Ovary (tissue), 9 donors: ENCODE measurements around the gene LRRC15. TPM values are rescaled to one million over a fixed set of nuclear protein-coding genes. Genes with fewer than 3 reads are reported as not detected.

Source experiments
- DNase-seq, 5 donors: peaks; one replicate each; pipeline ENCODE4 v3.0.0-alpha.2; 2019 to 2020
- H3K27ac ChIP-seq, 2 donors: fragments of 200-600 bp; one replicate each; pipeline versions ENCODE4 v1.5.1 to v1.8.0; 2019 to 2022
- H3K27me3 ChIP-seq: fragments of 200-600 bp; one replicate; pipeline ENCODE4 v1.8.0; 2022
- H3K36me3 ChIP-seq: fragments of 200-600 bp; sonication (generic); one replicate; pipeline ENCODE4 v1.5.1; 2019
- H3K4me1 ChIP-seq: one replicate; pipeline ENCODE4 v1.8.1; 2013; ENCODE audit warnings: mild to moderate bottlenecking, moderate library complexity; ENCODE audit not compliant: insufficient read depth
- H3K4me3 ChIP-seq: fragments of 200-600 bp; sonication (generic); one replicate; pipeline ENCODE4 v1.5.1; 2017
- H3K9me3 ChIP-seq, 2 donors: fragments of 200-600 bp in 1 of 2; sonication (generic) in 1 of 2; one replicate each; pipeline versions ENCODE4 v1.5.1 to v1.8.1; 2013 to 2019; ENCODE audit warnings: mild to moderate bottlenecking in 1 of 2, moderate library complexity in 1 of 2
- EP300 ChIP-seq: sonication (generic); formaldehyde crosslinking; IDR thresholded peaks from one replicate; pipeline ENCODE4 v1.6.1; 2017; ENCODE audit warnings: antibody characterized with exemption
- POLR2A ChIP-seq: fragments of 450-650 bp; IDR thresholded peaks from one replicate; pipeline ENCODE4 v1.6.1; 2017; ENCODE audit warnings: antibody characterized with exemption, mild to moderate bottlenecking, moderate library complexity
- WGBS, 3 donors: extraction: QIAGEN DNeasy Blood & Tissue Kit in 1 of 3; methylation state at CpG; one replicate each; pipeline versions ENCODE4 v1.1.5 to v1.1.7; 2013 to 2017; 5-methylcytosine and 5-hydroxymethylcytosine counted together
- intact Hi-C, 4 donors: fragments of 100-400 bp; cut with DNase I; formaldehyde crosslinking; loops; one replicate each; pipeline versions ENCODE4 v1.11.0 to v1.15.1; 2022 to 2023
- polyA plus RNA-seq, 2 donors: library from polyadenylated mRNA; stranded (reverse); fragments of 200-250 nt in 1 of 2; fragments of 350-450 nt in 1 of 2; fragmentation: Illumina TruSeq in 1 of 2; extraction: RNeasy Lipid Tissue Mini Kit (QIAGEN cat#74804) in 1 of 2; gene quantifications; one replicate each; pipeline ENCODE4 v1.2.3, GENCODE V29; 2013 to 2014
- total RNA-seq, 7 donors: library from RNA; depleted of rRNA in 2 of 7; stranded (reverse); fragments of >200 nt in 2 of 7; fragmentation: NEBNext Ultra II Directional in 3 of 7; extraction: Animal tissue kit (Norgen Biotek cat#: 25700) in 3 of 7; gene quantifications; one replicate each; pipeline versions ENCODE4 v1.1.0 to v1.2.4, GENCODE V29; 2016 to 2023
- TF ChIP-seq, protein P1 (sequence below), 3 donors: fragments of 450-650 bp in 2 of 3; fragments of 200-600 bp in 1 of 3; IDR thresholded peaks; one replicate each; pipeline versions ENCODE4 v1.5.1 to v1.8.0; 2016 to 2022; ENCODE audit warnings: antibody characterized with exemption in 3 of 3, mild to moderate bottlenecking in 1 of 3
- donor health status: DM: no; HTN: no; CAD: no; lungs with moderate emphysema.
- donor health status: DM: no; HTN: no; CAD: no.
- donor health status: Bipolar disorder and iron deficiency.
- donor health status: DM: yes; HTN: yes; CAD: no.
- donor health status: DM: no; HTN: no; CAD: no.
- donor health status: DM: yes; HTN: yes; CAD: no.

LRRC15 gene
- total and polyA plus RNA-seq, 9 donors, result 0.05 to 2.5 (median 0.19) TPM; not detected in 1

DNA sequence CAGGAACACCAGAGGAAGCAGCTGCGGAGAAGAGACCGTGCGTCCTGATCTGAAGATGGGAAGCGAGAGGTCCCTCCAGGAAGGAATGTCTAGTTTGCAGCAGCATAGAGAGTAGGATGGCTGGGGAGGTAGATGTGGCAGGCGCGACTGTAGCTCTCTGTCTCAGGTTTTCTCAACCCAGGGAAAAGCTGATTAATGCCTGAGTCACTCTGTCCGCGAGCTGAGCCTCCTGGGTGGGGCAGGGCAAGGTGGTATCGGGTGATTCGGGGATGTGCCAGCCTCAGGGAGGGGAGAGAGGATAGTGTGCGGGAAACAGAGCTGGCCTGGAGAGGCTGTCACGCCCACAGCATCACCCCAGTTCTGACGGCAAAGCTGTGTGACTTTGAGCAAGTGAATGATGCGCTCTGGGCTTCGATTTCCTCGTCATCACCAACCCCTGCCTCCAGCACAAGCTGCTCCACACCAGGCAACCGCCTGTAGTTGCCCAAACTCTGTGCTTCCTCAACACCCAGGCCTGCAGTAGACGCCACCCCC, 46.8 kb downstream of the LRRC15 start:
- H3K27ac ChIP-seq, result no peak overlapping the region
- TF ChIP-seq EP300 (no peak), POLR2A (no peak)
- TF ChIP-seq, protein P1, sequence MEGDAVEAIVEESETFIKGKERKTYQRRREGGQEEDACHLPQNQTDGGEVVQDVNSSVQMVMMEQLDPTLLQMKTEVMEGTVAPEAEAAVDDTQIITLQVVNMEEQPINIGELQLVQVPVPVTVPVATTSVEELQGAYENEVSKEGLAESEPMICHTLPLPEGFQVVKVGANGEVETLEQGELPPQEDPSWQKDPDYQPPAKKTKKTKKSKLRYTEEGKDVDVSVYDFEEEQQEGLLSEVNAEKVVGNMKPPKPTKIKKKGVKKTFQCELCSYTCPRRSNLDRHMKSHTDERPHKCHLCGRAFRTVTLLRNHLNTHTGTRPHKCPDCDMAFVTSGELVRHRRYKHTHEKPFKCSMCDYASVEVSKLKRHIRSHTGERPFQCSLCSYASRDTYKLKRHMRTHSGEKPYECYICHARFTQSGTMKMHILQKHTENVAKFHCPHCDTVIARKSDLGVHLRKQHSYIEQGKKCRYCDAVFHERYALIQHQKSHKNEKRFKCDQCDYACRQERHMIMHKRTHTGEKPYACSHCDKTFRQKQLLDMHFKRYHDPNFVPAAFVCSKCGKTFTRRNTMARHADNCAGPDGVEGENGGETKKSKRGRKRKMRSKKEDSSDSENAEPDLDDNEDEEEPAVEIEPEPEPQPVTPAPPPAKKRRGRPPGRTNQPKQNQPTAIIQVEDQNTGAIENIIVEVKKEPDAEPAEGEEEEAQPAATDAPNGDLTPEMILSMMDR (IDR thresholded peaks at IDR 0.05), result no peak
- no peak for DNase-seq
- no peaks in the 10 kb centered on the region for H3K27me3 ChIP-seq
- H3K4me3 ChIP-seq, result no peak overlapping the region
- H3K4me1 ChIP-seq, result peaks cover 8% of the 10 kb centered on the region
- no peaks in the 10 kb centered on the region for H3K9me3 ChIP-seq
- intact Hi-C loops, result loop anchor here in 1 of 4 donors (5.0 kb wide), 1 partner anchor 865 kb away; no protein-coding TSS in a partner anchor
- WGBS, 3 donors, result 81 to 88% (median 87%) methylated on average over 18 of the region's 18 CpGs
- no peaks in the 10 kb centered on the region for H3K36me3 ChIP-seq

DNA sequence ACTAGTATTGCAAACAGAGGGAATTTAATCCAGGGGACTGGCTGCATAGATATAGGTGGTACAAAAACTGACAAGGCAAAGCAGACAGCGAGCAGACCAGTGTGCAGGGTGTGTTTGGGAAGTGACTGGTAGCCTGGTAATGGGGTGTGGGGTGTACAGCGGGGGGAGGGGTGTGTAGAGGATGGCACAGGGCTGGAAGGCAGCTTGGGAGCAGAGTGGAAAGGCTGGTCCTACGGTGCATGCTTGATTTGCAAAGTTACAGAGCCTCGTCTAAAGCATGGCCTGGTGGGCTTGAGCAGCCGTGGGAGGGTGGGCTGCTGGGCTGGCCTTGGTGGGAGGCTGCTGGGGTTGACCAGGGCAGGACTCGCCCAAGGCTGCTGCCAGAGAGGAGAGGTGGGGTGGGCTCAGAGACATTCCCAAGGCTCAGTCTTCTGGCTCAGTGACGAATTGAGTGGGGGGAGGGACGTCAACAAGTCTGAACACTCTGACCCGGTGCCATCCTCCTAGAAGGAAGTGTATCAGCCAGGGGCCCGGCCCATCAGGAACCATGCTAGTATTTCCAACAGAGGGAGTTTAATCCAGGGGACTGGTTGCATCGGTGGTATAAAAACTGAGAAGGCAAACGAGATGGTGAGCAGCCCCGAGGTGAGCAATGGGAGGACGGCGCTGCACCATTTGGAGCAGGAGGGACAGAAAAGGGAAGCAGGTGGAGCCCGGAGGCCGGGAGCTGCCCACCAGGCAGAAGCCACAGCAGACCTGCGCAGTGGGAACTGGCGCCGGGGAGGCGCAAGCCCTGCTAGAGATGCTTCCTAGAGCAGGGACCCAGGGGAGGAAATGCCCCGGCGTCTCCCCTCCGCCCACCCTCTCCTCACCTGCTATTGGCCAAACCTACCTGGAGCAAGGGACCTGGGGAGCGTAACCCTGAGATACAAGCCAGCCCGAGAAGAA, 47.6 kb downstream of the LRRC15 start:
- intact Hi-C loops, result loop anchor here in 1 of 4 donors (5.0 kb wide), 1 partner anchor 865 kb away; no protein-coding TSS in a partner anchor
- H3K27me3 ChIP-seq, result no peaks in the 10 kb centered on the region
- no peaks in the 10 kb centered on the region for H3K9me3 ChIP-seq
- no peak for DNase-seq
- H3K4me1 ChIP-seq, result peaks cover 8% of the 10 kb centered on the region
- 83 to 85% (median 84%) methylated on average over 26 of the region's 26 CpGs for WGBS, 3 donors
- no peak overlapping the region for H3K4me3 ChIP-seq
- TF ChIP-seq POLR2A (no peak), EP300 (no peak)
- TF ChIP-seq, protein P1 (IDR thresholded peaks at IDR 0.05), result no peak
- no peak overlapping the region for H3K27ac ChIP-seq
- no peaks in the 10 kb centered on the region for H3K36me3 ChIP-seq

DNA sequence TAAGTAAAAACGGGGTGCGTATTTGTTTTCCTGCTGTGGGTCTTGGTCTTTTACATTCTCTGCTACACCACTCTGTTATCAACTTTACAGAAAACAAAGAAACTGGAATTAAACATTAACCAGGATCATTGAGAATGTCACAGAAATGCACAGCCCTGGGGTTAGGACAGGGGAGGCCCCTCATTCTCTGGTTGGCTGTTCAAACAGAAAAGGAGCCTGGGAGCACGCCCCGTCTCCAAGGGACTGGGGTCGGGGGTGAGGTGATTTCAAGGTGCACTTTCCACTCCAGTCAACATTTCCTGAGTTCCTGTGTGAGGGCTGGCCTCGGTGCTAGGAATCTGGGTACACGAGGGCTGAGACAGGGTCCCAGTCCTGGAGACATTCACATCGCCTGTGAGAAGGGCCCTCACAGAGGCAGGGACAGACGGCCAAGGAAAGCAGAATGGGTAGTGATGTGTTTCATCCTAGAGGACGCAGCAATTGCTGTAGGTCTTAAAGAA, 48.7 kb downstream of the LRRC15 start:
- Histone ChIP-seq H3K4me1 (peaks cover 8% of the 10 kb centered on the region), H3K9me3 (no peaks in the 10 kb centered on the region), H3K27me3 (no peaks in the 10 kb centered on the region), H3K36me3 (no peaks in the 10 kb centered on the region), H3K4me3 (no peak overlapping the region), H3K27ac (no peak overlapping the region)
- intact Hi-C loops, result loop anchor here in 1 of 4 donors (5.0 kb wide), 1 partner anchor 863 kb away; no protein-coding TSS in a partner anchor
- 83 to 86% (median 85%) methylated on average over 10 of the region's 10 CpGs for whole genome bisulfite sequencing, 3 donors
- no peak for TF ChIP-seq EP300
- TF ChIP-seq, protein P1 (IDR thresholded peaks at IDR 0.05), result no peak
- TF ChIP-seq POLR2A, result no peak
- no peak for DNase-seq

DNA sequence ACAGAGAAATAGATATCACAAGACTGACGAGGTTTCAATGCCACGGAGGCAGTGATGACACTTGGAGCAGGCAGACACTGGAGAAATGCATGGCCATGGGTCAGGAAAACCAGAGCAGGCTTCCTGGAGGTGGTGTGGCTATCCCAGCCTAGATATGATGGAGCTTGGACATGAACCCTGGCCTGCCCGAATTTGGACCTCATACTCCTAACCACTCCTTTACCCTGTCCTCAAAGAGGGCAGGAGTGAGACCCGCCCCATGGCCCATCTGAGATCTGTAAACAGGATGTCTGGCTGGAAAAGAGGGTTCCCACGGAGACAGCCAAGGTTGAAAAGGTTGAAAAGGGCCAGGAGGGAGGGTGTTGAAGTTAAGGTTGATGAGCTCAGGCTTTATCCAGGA, 49.4 kb downstream of the LRRC15 start:
- 73 to 84% (median 76%) methylated on average over 5 of the region's 5 CpGs for WGBS, 3 donors
- Histone ChIP-seq H3K27ac (no peak overlapping the region), H3K4me3 (no peak overlapping the region), H3K27me3 (no peaks in the 10 kb centered on the region), H3K4me1 (peaks cover 11% of the 10 kb centered on the region), H3K9me3 (no peaks in the 10 kb centered on the region), H3K36me3 (no peaks in the 10 kb centered on the region)
- no peak for DNase-seq
- intact Hi-C loops, result loop anchor here in 1 of 4 donors (5.0 kb wide), 1 partner anchor 863 kb away; no protein-coding TSS in a partner anchor
- TF ChIP-seq, protein P1 (IDR thresholded peaks at IDR 0.05), result no peak
- no peak for TF ChIP-seq POLR2A
- no peak for TF ChIP-seq EP300
